Astrocyte (in vitro differentiated cells and primary cell): ENCODE measurements around the gene PRSS8. TPM values are rescaled to one million over a fixed set of nuclear protein-coding genes. Genes with fewer than 3 reads are reported as not detected.

ENCODE experiments used
- DNase-seq: peaks from one replicate; pipeline ENCODE4 v3.0.0-alpha.2; 2010; ENCODE audit warnings: low read depth
- FAIRE-seq: peaks from 2 replicates; lab custom pipeline; 2011; peaks lifted over from hg19 to GRCh38; lab: Jason Lieb, UNC
- H2AFZ ChIP-seq: 2 replicates; pipeline ENCODE4 v1.6.0; 2012; ENCODE audit warnings: low read depth, low read length, inconsistent platforms
- H3K27ac ChIP-seq: 2 replicates; pipeline ENCODE4 v1.5.1; 2011; ENCODE audit warnings: low read depth, low read length, inconsistent platforms
- H3K27me3 ChIP-seq: 2 replicates; pipeline ENCODE4 v1.6.0; 2011; ENCODE audit warnings: low read length, inconsistent platforms; ENCODE audit not compliant: insufficient read depth
- H3K36me3 ChIP-seq: 2 replicates; pipeline ENCODE4 v1.5.1; 2011; ENCODE audit warnings: low read length, inconsistent platforms; ENCODE audit not compliant: insufficient read depth
- H3K4me1 ChIP-seq: 2 replicates; pipeline ENCODE4 v1.5.1; 2011; ENCODE audit warnings: low read length, inconsistent platforms; ENCODE audit not compliant: insufficient read depth
- H3K4me2 ChIP-seq: 2 replicates; pipeline ENCODE4 v1.6.0; 2012; ENCODE audit warnings: low read length, inconsistent platforms
- H3K4me3 ChIP-seq: 2 replicates; pipeline ENCODE4 v1.5.1; 2011; ENCODE audit warnings: low read depth, mild to moderate bottlenecking, low read length, inconsistent platforms; ENCODE audit not compliant: insufficient read depth
- H3K79me2 ChIP-seq: 2 replicates; pipeline ENCODE4 v1.6.0; 2012; ENCODE audit warnings: mild to moderate bottlenecking, low read length, inconsistent platforms; ENCODE audit not compliant: insufficient read depth
- H3K9ac ChIP-seq: 2 replicates; pipeline ENCODE4 v1.6.0; 2012; ENCODE audit warnings: mild to moderate bottlenecking, low read length, inconsistent platforms
- H3K9me3 ChIP-seq: 2 replicates; pipeline ENCODE4 v1.5.1; 2012; ENCODE audit warnings: low read depth, mild to moderate bottlenecking, low read length, inconsistent platforms; ENCODE audit not compliant: insufficient read depth
- H4K20me1 ChIP-seq: 2 replicates; pipeline ENCODE4 v1.6.0; 2012; ENCODE audit warnings: low read length, inconsistent platforms; ENCODE audit not compliant: insufficient read depth
- H3K27ac Mint-ChIP-seq: one replicate; pipeline ENCODE4 v1.8.0; 2021; ENCODE audit warnings: mild to moderate bottlenecking, mixed read lengths; ENCODE audit not compliant: unreplicated experiment
- H3K27me3 Mint-ChIP-seq: one replicate; pipeline ENCODE4 v1.8.0; 2021; ENCODE audit warnings: low read depth, mixed read lengths; ENCODE audit not compliant: unreplicated experiment
- H3K36me3 Mint-ChIP-seq: one replicate; pipeline ENCODE4 v1.8.0; 2021; ENCODE audit warnings: low read depth, mixed read lengths; ENCODE audit not compliant: unreplicated experiment
- H3K4me1 Mint-ChIP-seq: one replicate; pipeline ENCODE4 v1.8.0; 2021; ENCODE audit warnings: low read depth, mixed read lengths; ENCODE audit not compliant: unreplicated experiment
- H3K4me3 Mint-ChIP-seq: one replicate; pipeline ENCODE4 v1.8.0; 2021; ENCODE audit warnings: mild to moderate bottlenecking, moderate library complexity, mixed read lengths; ENCODE audit not compliant: unreplicated experiment
- H3K9me3 Mint-ChIP-seq: one replicate; pipeline ENCODE4 v1.8.0; 2021; ENCODE audit warnings: mild to moderate bottlenecking, mixed read lengths; ENCODE audit not compliant: unreplicated experiment
- EZH2 ChIP-seq: IDR thresholded peaks from 2 replicates; pipeline ENCODE4 v1.6.1; 2012; ENCODE audit warnings: mild to moderate bottlenecking, low read length, inconsistent platforms; ENCODE audit not compliant: insufficient read depth
- total RNA-seq: library from RNA; stranded (reverse); gene quantifications from 2 replicates; pipeline ENCODE4 v1.2.1, GENCODE V29; 2021
- TF ChIP-seq, protein P1 (sequence below): IDR thresholded peaks from 2 replicates; pipeline ENCODE4 v1.5.1; 2011; ENCODE audit warnings: low read depth, mild to moderate bottlenecking, inconsistent platforms, low read length, moderate library complexity; ENCODE audit not compliant: insufficient read depth

Gene PRSS8
- total RNA-seq, 1 donor from 2014 or later: 9.5 TPM

- DNase-seq (no peak), FAIRE-seq (no peak)
- Histone ChIP-seq H3K4me2 (no peak overlapping the region), H3K79me2 (peaks cover 39% of the 10 kb centered on the region), H2AFZ (no peak overlapping the region), H3K4me1 (peaks cover 8% of the 10 kb centered on the region), H3K36me3 (no peaks in the 10 kb centered on the region), H3K4me3 (no peak overlapping the region), H4K20me1 (peaks cover 61% of the 10 kb centered on the region), H3K27ac (no peak overlapping the region), H3K9ac (no peak overlapping the region), H3K27me3 (no peaks in the 10 kb centered on the region), H3K9me3 (no peaks in the 10 kb centered on the region)
- peaks cover 16% of the 10 kb centered on the region for H3K36me3 Mint-ChIP-seq
- no peak overlapping the region for H3K4me3 Mint-ChIP-seq
- no peaks in the 10 kb centered on the region for H3K27me3 Mint-ChIP-seq
- H3K9me3 Mint-ChIP-seq: no peaks in the 10 kb centered on the region
- TF ChIP-seq, protein P1, sequence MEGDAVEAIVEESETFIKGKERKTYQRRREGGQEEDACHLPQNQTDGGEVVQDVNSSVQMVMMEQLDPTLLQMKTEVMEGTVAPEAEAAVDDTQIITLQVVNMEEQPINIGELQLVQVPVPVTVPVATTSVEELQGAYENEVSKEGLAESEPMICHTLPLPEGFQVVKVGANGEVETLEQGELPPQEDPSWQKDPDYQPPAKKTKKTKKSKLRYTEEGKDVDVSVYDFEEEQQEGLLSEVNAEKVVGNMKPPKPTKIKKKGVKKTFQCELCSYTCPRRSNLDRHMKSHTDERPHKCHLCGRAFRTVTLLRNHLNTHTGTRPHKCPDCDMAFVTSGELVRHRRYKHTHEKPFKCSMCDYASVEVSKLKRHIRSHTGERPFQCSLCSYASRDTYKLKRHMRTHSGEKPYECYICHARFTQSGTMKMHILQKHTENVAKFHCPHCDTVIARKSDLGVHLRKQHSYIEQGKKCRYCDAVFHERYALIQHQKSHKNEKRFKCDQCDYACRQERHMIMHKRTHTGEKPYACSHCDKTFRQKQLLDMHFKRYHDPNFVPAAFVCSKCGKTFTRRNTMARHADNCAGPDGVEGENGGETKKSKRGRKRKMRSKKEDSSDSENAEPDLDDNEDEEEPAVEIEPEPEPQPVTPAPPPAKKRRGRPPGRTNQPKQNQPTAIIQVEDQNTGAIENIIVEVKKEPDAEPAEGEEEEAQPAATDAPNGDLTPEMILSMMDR: no peak
- no peak for TF ChIP-seq EZH2
- no peak overlapping the region for H3K27ac Mint-ChIP-seq
- H3K4me1 Mint-ChIP-seq: no peaks in the 10 kb centered on the region
These were observed 52.0 kb downstream of the PRSS8 start for GRCh38 chr16:31083556-31083955.

GRCh38 chr16:31083081-31083480 lies 52.4 kb downstream of the PRSS8 start:
- Histone ChIP-seq H3K9ac (no peak overlapping the region), H3K9me3 (no peaks in the 10 kb centered on the region), H3K27me3 (no peaks in the 10 kb centered on the region), H3K4me3 (no peak overlapping the region), H4K20me1 (peaks cover 66% of the 10 kb centered on the region), H2AFZ (no peak overlapping the region), H3K4me2 (no peak overlapping the region), H3K27ac (no peak overlapping the region), H3K36me3 (no peaks in the 10 kb centered on the region), H3K4me1 (peaks cover 8% of the 10 kb centered on the region), H3K79me2 (peaks cover 41% of the 10 kb centered on the region)
- no peak for TF ChIP-seq EZH2
- TF ChIP-seq, protein P1: no peak
- no peak for DNase-seq
- no peaks in the 10 kb centered on the region for H3K4me1 Mint-ChIP-seq
- H3K27me3 Mint-ChIP-seq: no peaks in the 10 kb centered on the region
- FAIRE-seq: no peak
- H3K4me3 Mint-ChIP-seq: no peak overlapping the region
- H3K36me3 Mint-ChIP-seq: peaks cover 18% of the 10 kb centered on the region
- H3K9me3 Mint-ChIP-seq: no peaks in the 10 kb centered on the region
- no peak overlapping the region for H3K27ac Mint-ChIP-seq

DNA sequence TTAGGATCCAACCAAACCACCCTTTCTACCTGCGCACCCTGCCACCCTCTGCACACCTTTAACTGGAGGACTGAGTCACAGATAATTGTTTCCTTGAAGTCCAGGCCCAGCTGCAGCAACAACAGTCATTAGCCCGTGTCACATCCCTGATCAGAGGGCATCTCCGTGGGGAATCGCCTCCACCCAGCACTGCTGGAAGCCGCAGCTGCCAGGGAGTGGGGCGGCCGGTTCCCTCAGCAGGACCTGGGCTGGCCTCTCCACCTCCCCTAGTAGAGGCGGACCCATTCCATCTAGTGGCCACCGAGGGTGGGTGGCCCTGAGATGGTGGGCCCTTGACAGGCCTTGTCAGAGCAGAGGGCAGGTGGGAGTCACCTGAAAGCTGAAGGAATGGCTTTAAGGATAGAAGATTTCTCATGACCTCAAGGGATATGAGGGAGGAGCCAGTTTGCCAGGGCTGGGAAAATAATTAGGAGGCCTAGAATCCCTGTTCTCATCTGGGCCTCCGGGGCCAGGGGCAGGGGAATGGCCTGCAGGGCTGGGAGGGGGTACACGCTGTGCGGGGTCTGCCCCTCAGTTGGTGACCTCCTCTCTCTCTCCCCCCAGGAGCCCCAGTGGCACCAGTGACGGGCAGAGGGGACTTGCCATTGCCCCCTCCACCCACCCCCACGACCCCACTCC lies 53.0 kb downstream of the PRSS8 start:
- Histone ChIP-seq H4K20me1 (peaks cover 71% of the 10 kb centered on the region), H3K4me3 (no peak overlapping the region), H3K4me1 (peaks cover 8% of the 10 kb centered on the region), H3K4me2 (no peak overlapping the region), H3K9ac (no peak overlapping the region), H3K27ac (no peak overlapping the region), H3K27me3 (no peaks in the 10 kb centered on the region), H2AFZ (no peak overlapping the region), H3K79me2 (peaks cover 47% of the 10 kb centered on the region), H3K9me3 (no peaks in the 10 kb centered on the region), H3K36me3 (no peaks in the 10 kb centered on the region)
- Mint-ChIP-seq H3K9me3 (no peaks in the 10 kb centered on the region), H3K27ac (no peak overlapping the region), H3K4me1 (no peaks in the 10 kb centered on the region), H3K36me3 (peaks cover 20% of the 10 kb centered on the region), H3K4me3 (no peak overlapping the region), H3K27me3 (no peaks in the 10 kb centered on the region)
- FAIRE-seq: no peak
- TF ChIP-seq, protein P1: no peak
- TF ChIP-seq EZH2: no peak
- no peak for DNase-seq
